Body of pancreas (tissue), 4 donors: ENCODE data around the gene LIMS4.
"Not testable (repeated sequence)": the region's sequence is repeated elsewhere in the genome, so short reads cannot be mapped to it uniquely, and the experiment has no call there.

Source experiments
- POLR2A ChIP-seq, 3 donors: fragments of 450-650 bp; IDR thresholded peaks; one replicate each; pipeline ENCODE4 v1.6.1; 2016; ENCODE audit warnings: antibody characterized with exemption in 3 of 3, mild to moderate bottlenecking in 2 of 3
- TF ChIP-seq, protein P1 (sequence below), 7 experiments: fragments of 450-650 bp in 4 of 7; fragments of 200-600 bp in 3 of 7; sonication (generic) in 3 of 7; IDR thresholded peaks; one replicate each; pipeline ENCODE4 v1.5.1; 2016 to 2019; ENCODE audit warnings: antibody characterized with exemption in 7 of 7

DNA sequence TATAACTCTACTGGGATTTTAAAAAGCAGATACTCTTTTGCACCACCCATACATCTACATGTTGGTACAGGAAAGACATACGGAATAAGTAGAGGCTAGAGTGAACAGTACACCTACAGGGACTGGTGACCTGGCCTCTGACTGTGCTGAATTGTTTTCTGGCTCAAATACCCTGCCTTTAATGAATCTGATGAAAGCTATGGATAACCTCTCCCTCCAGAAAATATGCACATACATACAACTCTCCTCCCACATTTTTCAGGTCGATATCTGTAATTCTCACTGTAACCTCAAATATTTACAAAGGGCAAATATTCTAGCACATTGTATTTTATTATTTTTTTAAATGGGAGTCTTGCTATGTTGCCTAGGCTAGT, 15.4 kb downstream of the LIMS4 start:
- TF ChIP-seq, protein P1, sequence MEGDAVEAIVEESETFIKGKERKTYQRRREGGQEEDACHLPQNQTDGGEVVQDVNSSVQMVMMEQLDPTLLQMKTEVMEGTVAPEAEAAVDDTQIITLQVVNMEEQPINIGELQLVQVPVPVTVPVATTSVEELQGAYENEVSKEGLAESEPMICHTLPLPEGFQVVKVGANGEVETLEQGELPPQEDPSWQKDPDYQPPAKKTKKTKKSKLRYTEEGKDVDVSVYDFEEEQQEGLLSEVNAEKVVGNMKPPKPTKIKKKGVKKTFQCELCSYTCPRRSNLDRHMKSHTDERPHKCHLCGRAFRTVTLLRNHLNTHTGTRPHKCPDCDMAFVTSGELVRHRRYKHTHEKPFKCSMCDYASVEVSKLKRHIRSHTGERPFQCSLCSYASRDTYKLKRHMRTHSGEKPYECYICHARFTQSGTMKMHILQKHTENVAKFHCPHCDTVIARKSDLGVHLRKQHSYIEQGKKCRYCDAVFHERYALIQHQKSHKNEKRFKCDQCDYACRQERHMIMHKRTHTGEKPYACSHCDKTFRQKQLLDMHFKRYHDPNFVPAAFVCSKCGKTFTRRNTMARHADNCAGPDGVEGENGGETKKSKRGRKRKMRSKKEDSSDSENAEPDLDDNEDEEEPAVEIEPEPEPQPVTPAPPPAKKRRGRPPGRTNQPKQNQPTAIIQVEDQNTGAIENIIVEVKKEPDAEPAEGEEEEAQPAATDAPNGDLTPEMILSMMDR (IDR thresholded peaks at IDR 0.05) = not testable (repeated sequence)
- not testable (repeated sequence) for TF ChIP-seq POLR2A (IDR thresholded peaks at IDR 0.05)
